Breast epithelium (tissue), 3 donors: ENCODE measurements around the gene SNX13.

Experiments used
- CTCF ChIP-seq, 3 donors: fragments of 450-650 bp; IDR thresholded peaks; one replicate each; pipeline ENCODE4 v1.5.1; 2016 to 2017; ENCODE audit warnings: antibody characterized with exemption in 3 of 3, mild to moderate bottlenecking in 3 of 3, moderate library complexity in 3 of 3
- POLR2A ChIP-seq: fragments of 450-650 bp; IDR thresholded peaks from one replicate; pipeline ENCODE4 v1.6.1; 2016; ENCODE audit warnings: antibody characterized with exemption, mild to moderate bottlenecking, moderate library complexity
- POLR2AphosphoS5 ChIP-seq, 3 donors: sonication (generic); formaldehyde crosslinking; IDR thresholded peaks; one replicate each; pipeline ENCODE4 v1.6.1; 2017; ENCODE audit warnings: antibody characterized with exemption in 3 of 3

- TF ChIP-seq CTCF (IDR thresholded peaks at IDR 0.05) (no peak), POLR2A (no peak), POLR2AphosphoS5 (IDR thresholded peaks at IDR 0.05) (no peak)
Measured at GRCh38 chr7:17942231-17942630, 1.9 kb upstream of the SNX13 start.
